CD4-positive, alpha-beta T cell treated with Interleukin-2 at 100 ng/mL for 4 hours (primary cell): ENCODE results near the gene GLRA1.
A peak's percentile ranks its signal among the peaks of the same experiment; 100 is the strongest.

Source experiments
- DNase-seq: peaks from one replicate; pipeline ENCODE4 v3.0.0-alpha.2; 2020; ENCODE audit warnings: low spot score

The GLRA1 gene

GRCh38 chr5:151924564-151925301 is at the start of gene GLRA1:
GLRA1 (minus strand) TSS chr5:151924851; CDS start chr5:151924549, 302 bp downstream.
- peak; percentile 38 for DNase-seq

- DNase-seq: no peak
Measured at GRCh38 chr5:151970885-151971284, 46.2 kb upstream of the GLRA1 start.

- no peak for DNase-seq
Measured at GRCh38 chr5:151967865-151968264, 43.2 kb upstream of the GLRA1 start.

GRCh38 chr5:151966046-151966445 is 41.4 kb upstream of the GLRA1 start:
- no peak for DNase-seq

GRCh38 chr5:151964471-151964870 is 39.8 kb upstream of the GLRA1 start:
- DNase-seq: no peak

GRCh38 chr5:151961557-151961956 is 36.9 kb upstream of the GLRA1 start:
- DNase-seq: no peak

GRCh38 chr5:151958111-151958510 is 33.5 kb upstream of the GLRA1 start:
- no peak for DNase-seq

- no peak for DNase-seq
Measured at GRCh38 chr5:151956725-151957124, 32.1 kb upstream of the GLRA1 start.

- DNase-seq: no peak
Measured at GRCh38 chr5:151954255-151954654, 29.6 kb upstream of the GLRA1 start.

- no peak for DNase-seq
Measured at GRCh38 chr5:151953833-151954232, 29.2 kb upstream of the GLRA1 start.

GRCh38 chr5:151952238-151952637 is 27.6 kb upstream of the GLRA1 start:
- no peak for DNase-seq

- no peak for DNase-seq
Measured at GRCh38 chr5:151950706-151951105, 26.1 kb upstream of the GLRA1 start.

- no peak for DNase-seq
Measured at GRCh38 chr5:151949701-151950308, 25.2 kb upstream of the GLRA1 start.

- DNase-seq: no peak
Measured at GRCh38 chr5:151949113-151949512, 24.5 kb upstream of the GLRA1 start.

GRCh38 chr5:151947931-151948608 is 23.4 kb upstream of the GLRA1 start:
- no peak for DNase-seq

- no peak for DNase-seq
Measured at GRCh38 chr5:151937851-151938250, 13.2 kb upstream of the GLRA1 start.

- DNase-seq: no peak
Measured at GRCh38 chr5:151935135-151935695, 10.6 kb upstream of the GLRA1 start.

GRCh38 chr5:151931260-151931659 is 6.6 kb upstream of the GLRA1 start:
- DNase-seq: no peak

- DNase-seq: no peak
Measured at GRCh38 chr5:151926188-151926587, 1.5 kb upstream of the GLRA1 start.

- no peak for DNase-seq
Measured at GRCh38 chr5:151925340-151925739, 689 bp upstream of the GLRA1 start.

- DNase-seq: no peak
Measured at GRCh38 chr5:151923866-151924476, 680 bp downstream of the GLRA1 start.

- DNase-seq: no peak
Measured at GRCh38 chr5:151921916-151922315, 2.7 kb downstream of the GLRA1 start.
